Glutamatergic neuron (in vitro differentiated cells): ENCODE measurements around the gene ARHGAP12. TPM values are rescaled to one million over a fixed set of nuclear protein-coding genes. Genes with fewer than 3 reads are reported as not detected.

ENCODE experiments used
- DNase-seq: peaks from one replicate; pipeline ENCODE4 v3.0.0; 2022
- H3K27ac Mint-ChIP-seq: one replicate; pipeline ENCODE4 v1.8.0; 2020; ENCODE audit warnings: mild to moderate bottlenecking, mixed read lengths, inconsistent platforms; ENCODE audit not compliant: unreplicated experiment
- H3K27me3 Mint-ChIP-seq: one replicate; pipeline ENCODE4 v1.8.0; 2020; ENCODE audit warnings: mild to moderate bottlenecking, moderate library complexity, mixed read lengths, inconsistent platforms; ENCODE audit not compliant: unreplicated experiment
- H3K36me3 Mint-ChIP-seq: one replicate; pipeline ENCODE4 v1.8.0; 2020; ENCODE audit warnings: mild to moderate bottlenecking, mixed read lengths, inconsistent platforms; ENCODE audit not compliant: unreplicated experiment
- H3K4me1 Mint-ChIP-seq: one replicate; pipeline ENCODE4 v1.8.0; 2020; ENCODE audit warnings: mild to moderate bottlenecking, low read depth, mixed read lengths, inconsistent platforms; ENCODE audit not compliant: unreplicated experiment
- H3K4me3 Mint-ChIP-seq: one replicate; pipeline ENCODE4 v1.8.0; 2020; ENCODE audit warnings: mild to moderate bottlenecking, mixed read lengths, inconsistent platforms; ENCODE audit not compliant: unreplicated experiment
- H3K9me3 Mint-ChIP-seq: one replicate; pipeline ENCODE4 v1.8.0; 2020; ENCODE audit warnings: mild to moderate bottlenecking, moderate library complexity, mixed read lengths, inconsistent platforms; ENCODE audit not compliant: unreplicated experiment
- CTCF ChIP-seq: fragments of 200-600 bp; sonication (generic); IDR thresholded peaks from one replicate; pipeline ENCODE4 v1.5.0; 2021; ENCODE audit not compliant: partially characterized antibody, unreplicated experiment
- total RNA-seq: library from RNA; stranded (reverse); fragmentation: NEBNext Ultra II Directional; extraction: Animal tissue kit (Norgen Biotek cat#: 25700); gene quantifications from one replicate; pipeline ENCODE4 v1.2.1, GENCODE V29; 2021; ENCODE audit not compliant: unreplicated experiment

ARHGAP12 gene
- total RNA-seq, 1 donor from 2014 or later, result 41.9 TPM

DNA sequence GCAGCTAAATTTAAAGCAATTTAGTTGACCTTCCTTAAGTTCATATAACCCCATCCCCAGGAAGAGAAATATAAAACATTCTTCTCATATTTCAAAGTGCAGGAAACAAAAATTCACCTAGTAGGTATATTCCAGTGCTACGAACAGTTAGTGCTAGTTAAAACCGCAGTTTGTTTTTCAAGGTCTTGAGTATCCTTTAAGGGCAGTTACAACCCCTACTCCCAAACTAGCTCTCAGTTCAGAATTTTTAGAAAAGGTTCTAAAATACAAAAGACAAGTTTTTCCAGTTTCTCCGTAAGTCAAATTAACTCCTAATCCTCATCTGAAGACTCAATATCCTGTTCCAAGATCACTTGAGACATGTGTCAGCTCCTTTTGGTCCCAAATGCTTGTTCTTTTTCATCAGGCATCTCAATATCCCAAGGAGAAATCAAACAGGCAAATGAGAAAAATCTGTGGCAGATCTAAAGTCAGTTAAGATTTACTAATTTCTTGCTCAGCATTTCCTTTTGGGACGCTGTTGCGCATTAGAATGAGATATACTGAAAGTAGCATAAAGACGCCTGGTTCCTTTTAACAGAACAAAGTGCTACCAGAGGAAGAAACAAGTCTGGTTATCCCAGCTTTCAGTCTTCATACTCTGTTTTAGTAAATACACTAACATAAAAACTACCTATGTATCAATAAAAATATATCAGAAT lies 51.8 kb downstream of the ARHGAP12 start:
- no peak for DNase-seq
- Mint-ChIP-seq H3K27ac (no peak overlapping the region), H3K27me3 (no peaks in the 10 kb centered on the region), H3K9me3 (no peaks in the 10 kb centered on the region), H3K36me3 (no peaks in the 10 kb centered on the region), H3K4me3 (no peak overlapping the region), H3K4me1 (peaks cover 6% of the 10 kb centered on the region)
- no peak for TF ChIP-seq CTCF

- no peak for TF ChIP-seq CTCF
- no peak for DNase-seq
- Mint-ChIP-seq H3K4me3 (no peak overlapping the region), H3K36me3 (no peaks in the 10 kb centered on the region), H3K4me1 (peaks cover 6% of the 10 kb centered on the region), H3K27ac (no peak overlapping the region), H3K27me3 (no peaks in the 10 kb centered on the region), H3K9me3 (no peaks in the 10 kb centered on the region)
Measured at GRCh38 chr10:31875608-31876007, 53.0 kb downstream of the ARHGAP12 start.

DNA sequence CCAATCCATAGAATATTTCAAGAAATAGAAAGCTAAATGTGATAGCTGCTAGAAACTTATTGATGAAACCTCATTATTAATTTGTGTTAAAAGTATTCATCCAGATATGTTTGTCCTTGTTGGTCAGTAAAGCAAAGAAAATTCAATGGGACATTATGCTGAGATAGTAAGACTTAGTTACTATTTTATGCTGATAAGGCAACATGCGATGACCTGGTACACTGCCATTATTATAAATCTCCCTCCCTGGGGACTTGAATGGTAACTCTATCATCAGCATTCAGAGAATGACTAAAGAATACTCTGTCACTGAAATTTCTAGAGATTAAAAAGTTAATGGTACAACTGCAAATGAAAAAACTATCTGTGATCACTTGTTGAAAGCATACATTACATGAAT lies 54.9 kb downstream of the ARHGAP12 start:
- Mint-ChIP-seq H3K27me3 (no peaks in the 10 kb centered on the region), H3K4me1 (peaks cover 6% of the 10 kb centered on the region), H3K4me3 (no peak overlapping the region), H3K27ac (no peak overlapping the region), H3K9me3 (no peaks in the 10 kb centered on the region), H3K36me3 (no peaks in the 10 kb centered on the region)
- TF ChIP-seq CTCF, result no peak
- DNase-seq, result no peak

- DNase-seq, result no peak
- Mint-ChIP-seq H3K9me3 (no peaks in the 10 kb centered on the region), H3K27me3 (no peaks in the 10 kb centered on the region), H3K4me3 (no peak overlapping the region), H3K4me1 (peaks cover 3% of the 10 kb centered on the region), H3K36me3 (no peaks in the 10 kb centered on the region), H3K27ac (no peak overlapping the region)
- no peak for TF ChIP-seq CTCF
Measured at GRCh38 chr10:31871266-31872065, 57.2 kb downstream of the ARHGAP12 start.

DNA sequence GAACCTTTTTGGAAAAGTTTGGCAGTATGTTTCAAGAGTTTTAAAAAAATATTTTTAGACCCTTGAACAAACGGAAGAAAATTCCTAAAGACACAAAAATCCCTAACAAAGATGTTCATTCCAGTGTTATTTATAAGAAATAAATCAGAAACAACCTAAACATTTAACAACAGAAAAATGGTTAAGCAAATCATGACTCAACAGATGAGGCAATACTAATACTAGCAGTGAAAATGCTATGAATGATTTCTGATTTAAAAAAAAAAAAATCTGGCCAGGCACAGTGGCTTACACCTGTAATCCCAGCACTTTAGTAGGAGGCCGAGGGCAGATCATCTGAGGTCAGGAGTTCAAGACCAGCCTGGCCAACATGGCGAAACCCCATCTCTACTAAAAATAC lies 61.0 kb downstream of the ARHGAP12 start:
- H3K27me3 Mint-ChIP-seq, result peaks cover under 1% of the 10 kb centered on the region
- DNase-seq, result no peak
- no peak overlapping the region for H3K27ac Mint-ChIP-seq
- TF ChIP-seq CTCF, result no peak
- peaks cover 16% of the 10 kb centered on the region for H3K4me1 Mint-ChIP-seq
- no peak overlapping the region for H3K4me3 Mint-ChIP-seq
- no peaks in the 10 kb centered on the region for H3K36me3 Mint-ChIP-seq
- peaks cover under 1% of the 10 kb centered on the region for H3K9me3 Mint-ChIP-seq
